ENCODE results near the gene RGMB. TPM values are rescaled to one million over a fixed set of nuclear protein-coding genes. Genes with fewer than 3 reads are reported as not detected.

Gene RGMB
- total RNA-seq (12.2 TPM), polyA plus RNA-seq (ENCODE audit: insufficient read depth, low read depth, low replicate concordance) (4.0 TPM)
- long read RNA-seq, donor 1, partial matches to known transcripts, result 0 of 1 reads
- long read RNA-seq, donor 1, other reads (novel, unspliced or antisense), result 0 of 1 reads
- long read RNA-seq, donor 2, full-length matches to known transcripts, result 2 of 2 reads
- long read RNA-seq, donor 2, partial matches to known transcripts, result 0 of 2 reads
- long read RNA-seq, donor 2, other reads (novel, unspliced or antisense), result 0 of 2 reads
- long read RNA-seq, donor 3, partial matches to known transcripts, result 0 of 2 reads
- long read RNA-seq, donor 3, other reads (novel, unspliced or antisense), result 0 of 2 reads
- long read RNA-seq, donor 4, partial matches to known transcripts, result 0 of 1 reads
- long read RNA-seq, donor 4, other reads (novel, unspliced or antisense), result 0 of 1 reads
- long read RNA-seq, donor 5, partial matches to known transcripts, result 0 of 1 reads
- long read RNA-seq, donor 5, other reads (novel, unspliced or antisense), result 0 of 1 reads
- long read RNA-seq, donor 6, partial matches to known transcripts, result 0 of 1 reads
- long read RNA-seq, donor 6, other reads (novel, unspliced or antisense), result 0 of 1 reads
- long read RNA-seq, donor 7, transcript RGMB-207 (3 exons, 2,052 nt), result major isoform, 5 of 8 reads
- long read RNA-seq, donor 7, partial matches to known transcripts, result 1 of 8 reads
- long read RNA-seq, donor 7, other reads (novel, unspliced or antisense), result 2 of 8 reads
- long read RNA-seq, donor 8, partial matches to known transcripts, result 0 of 6 reads
- long read RNA-seq, donor 8, other reads (novel, unspliced or antisense), result 6 of 6 reads
- long read RNA-seq, donor 9, partial matches to known transcripts, result 0 of 2 reads
- long read RNA-seq, donor 9, other reads (novel, unspliced or antisense), result 0 of 2 reads
- long read RNA-seq, donor 10, partial matches to known transcripts, result 0 of 2 reads
- long read RNA-seq, donor 10, other reads (novel, unspliced or antisense), result 0 of 2 reads

GRCh38 chr5:98773464-98774191 is at the start of gene RGMB:
Gene RGMB (plus strand): TSS chr5:98773663. CDS start chr5:98774071, 408 bp downstream.
- Histone ChIP-seq H3K9ac (ENCODE audit: low read length in 3 of 3) (peak within 1 kb of the TSS; percentile 62 to 81 (median 75)), H3K27me3 (ENCODE audit: control insufficient read depth, insufficient read depth, low read length) (no peaks in the 10 kb centered on the region), H3K36me3 (ENCODE audit: control insufficient read depth in 2 of 3, insufficient read depth in 3 of 3, low read length in 3 of 3) (no peaks in the 10 kb centered on the region), H3K4me3 (ENCODE audit: low read length in 3 of 3) (peak within 1 kb of the TSS; percentile 77 to 90 (median 88)), H3K27ac (ENCODE audit: low read depth in 2 of 2, low read length in 2 of 2) (peak within 1 kb of the TSS; percentile 94 to 96), H3K9me3 (ENCODE audit: control insufficient read depth in 2 of 3, insufficient read depth in 1 of 3, low read length in 3 of 3) (no peaks in the 10 kb centered on the region), H3K4me1 (ENCODE audit: control insufficient read depth in 2 of 3, insufficient read depth in 2 of 3, low read depth in 1 of 3, low read length in 3 of 3) (peaks cover 5 to 16% (median 16%) of the 10 kb centered on the region in 3 donors)
- no peak for TF ChIP-seq CTCF (IDR thresholded peaks at IDR 0.05; ENCODE audit: borderline replicate concordance, extremely low read depth, insufficient read depth)
- FAIRE-seq (peak; percentile 15), DNase-seq (peak; percentile 99 to 100 (median 99))
- intact Hi-C loops (cut with DNase I), result no loop called here

- no peak for TF ChIP-seq CTCF (IDR thresholded peaks at IDR 0.05; ENCODE audit: borderline replicate concordance, extremely low read depth, insufficient read depth)
- Histone ChIP-seq H3K4me1 (ENCODE audit: control insufficient read depth in 2 of 3, insufficient read depth in 2 of 3, low read depth in 1 of 3, low read length in 3 of 3) (no peaks in the 10 kb centered on the region), H3K27ac (ENCODE audit: low read depth in 2 of 2, low read length in 2 of 2) (no peak overlapping the region), H3K4me3 (ENCODE audit: low read length in 3 of 3) (no peak overlapping the region), H3K27me3 (ENCODE audit: control insufficient read depth, insufficient read depth, low read length) (no peaks in the 10 kb centered on the region), H3K9me3 (ENCODE audit: control insufficient read depth in 2 of 3, insufficient read depth in 1 of 3, low read length in 3 of 3) (no peaks in the 10 kb centered on the region), H3K9ac (ENCODE audit: low read length in 3 of 3) (no peak overlapping the region), H3K36me3 (ENCODE audit: control insufficient read depth in 2 of 3, insufficient read depth in 3 of 3, low read length in 3 of 3) (no peaks in the 10 kb centered on the region)
- no peak for DNase-seq
- intact Hi-C loops (cut with DNase I), result no loop called here
- no peak for FAIRE-seq
These were observed 47.2 kb upstream of the RGMB start for GRCh38 chr5:98726258-98726657.

- no peaks in the 10 kb centered on the region for H3K27me3 ChIP-seq (ENCODE audit: control insufficient read depth, insufficient read depth, low read length)
- no peak for DNase-seq
- TF ChIP-seq CTCF (IDR thresholded peaks at IDR 0.05; ENCODE audit: borderline replicate concordance, extremely low read depth, insufficient read depth), result no peak
- H3K9me3 ChIP-seq (ENCODE audit: control insufficient read depth in 2 of 3, insufficient read depth in 1 of 3, low read length in 3 of 3), result no peaks in the 10 kb centered on the region
- H3K4me3 ChIP-seq (ENCODE audit: low read length in 3 of 3), result no peak overlapping the region
- no peak for FAIRE-seq
- no peaks in the 10 kb centered on the region for H3K4me1 ChIP-seq (ENCODE audit: control insufficient read depth in 2 of 3, insufficient read depth in 2 of 3, low read depth in 1 of 3, low read length in 3 of 3)
- intact Hi-C loops (cut with DNase I), result no loop called here
- H3K27ac ChIP-seq (ENCODE audit: low read depth in 2 of 2, low read length in 2 of 2), result no peak overlapping the region
- H3K9ac ChIP-seq (ENCODE audit: low read length in 3 of 3), result no peak overlapping the region
- no peaks in the 10 kb centered on the region for H3K36me3 ChIP-seq (ENCODE audit: control insufficient read depth in 2 of 3, insufficient read depth in 3 of 3, low read length in 3 of 3)
These were observed 45.8 kb upstream of the RGMB start for GRCh38 chr5:98727686-98728085.

All from kidney (tissue), 22 donors.